ENCODE results near the gene MEIG1. TPM values are rescaled to one million over a fixed set of nuclear protein-coding genes. Genes with fewer than 3 reads are reported as not detected.

The MEIG1 gene
- total RNA-seq, 1 donor from 2014 or later: not detected

Other genes with a start within 250 kb of the MEIG1 start
- gene FAM107B, start 184.5 kb upstream of the MEIG1 start, total RNA-seq: 210 and 220 TPM in 2 replicates
- 0.88 and 1.3 TPM in 2 replicates for gene CDNF, start 121.4 kb upstream of the MEIG1 start, total RNA-seq
- gene HSPA14, start 121.1 kb upstream of the MEIG1 start, total RNA-seq: 23.2 and 23.8 TPM in 2 replicates
- 21.9 and 23.0 TPM in 2 replicates for gene MSANTD7, start 121.1 kb upstream of the MEIG1 start, total RNA-seq
- 19.4 and 26.8 TPM in 2 replicates for gene SUV39H2, start 80.5 kb upstream of the MEIG1 start, total RNA-seq
- gene DCLRE1C, start 5.3 kb upstream of the MEIG1 start, total RNA-seq: 34.3 and 36.7 TPM in 2 replicates
- 2.9 and 3.4 TPM in 2 replicates for gene OLAH, start 84.6 kb downstream of the MEIG1 start, total RNA-seq
- gene ACBD7, start 129.4 kb downstream of the MEIG1 start, total RNA-seq: 1.5 and 1.6 TPM in 2 replicates
- gene RPP38, start 138.0 kb downstream of the MEIG1 start, total RNA-seq: 17.0 and 18.2 TPM in 2 replicates
- 22.0 and 22.7 TPM in 2 replicates for gene NMT2, start 209.3 kb downstream of the MEIG1 start, total RNA-seq

Measured in T-helper 1 cell treated with Interleukin-12 subunit alpha and Interleukin-12 subunit beta and Interleukin-4 antibody, amounts not matched to agents 30 ng/mL and 1 ng/mL, for 36 hours (primary cell).